Stimulated activated CD4-positive, alpha-beta T cell treated with anti-CD3 and anti-CD28 coated beads, Interleukin-4, amount 100 ng/mL, for 1 hour (primary cell): ENCODE data around the gene THEM5.
A peak's percentile ranks its signal among the peaks of the same experiment; 100 is the strongest.

Experiments
- DNase-seq: peaks from one replicate; pipeline ENCODE4 v3.0.0-alpha.2; 2020

Gene THEM5

GRCh38 chr1:151839082-151839412 lies 14.5 kb downstream of the THEM5 start:
- DNase-seq, result no peak

GRCh38 chr1:151838222-151839081 lies 15.1 kb downstream of the THEM5 start:
- peak; percentile 55 for DNase-seq

- DNase-seq, result no peak
Observed at GRCh38 chr1:151837884-151838221, 15.7 kb downstream of the THEM5 start.

GRCh38 chr1:151837197-151837596 lies 16.3 kb downstream of the THEM5 start:
- DNase-seq, result no peak

- DNase-seq, result no peak
Observed at GRCh38 chr1:151835596-151835995, 17.9 kb downstream of the THEM5 start.

- DNase-seq, result no peak
Observed at GRCh38 chr1:151834239-151834638, 19.3 kb downstream of the THEM5 start.

- no peak for DNase-seq
Observed at GRCh38 chr1:151833172-151833900, 20.2 kb downstream of the THEM5 start.

GRCh38 chr1:151832318-151832980 lies 21.1 kb downstream of the THEM5 start:
- no peak for DNase-seq

- no peak for DNase-seq
Observed at GRCh38 chr1:151831605-151832004, 21.9 kb downstream of the THEM5 start, which contains the start of gene RORC. RORC (minus strand) TSS chr1:151831802; CDS start chr1:151831764, 38 bp downstream.

- no peak for DNase-seq
Observed at GRCh38 chr1:151831256-151831591, 22.3 kb downstream of the THEM5 start.

- DNase-seq, result no peak
Observed at GRCh38 chr1:151830055-151830454, 23.5 kb downstream of the THEM5 start.

GRCh38 chr1:151829352-151830046 lies 24.0 kb downstream of the THEM5 start:
- DNase-seq, result no peak

- no peak for DNase-seq
Observed at GRCh38 chr1:151828921-151829320, 24.6 kb downstream of the THEM5 start.

GRCh38 chr1:151827853-151828252 lies 25.7 kb downstream of the THEM5 start:
- DNase-seq, result no peak

GRCh38 chr1:151825751-151826660 lies 27.5 kb downstream of the THEM5 start:
- no peak for DNase-seq

- no peak for DNase-seq
Observed at GRCh38 chr1:151825204-151825603, 28.3 kb downstream of the THEM5 start.

- DNase-seq, result no peak
Observed at GRCh38 chr1:151823175-151823574, 30.3 kb downstream of the THEM5 start.

- peak; percentile 64 for DNase-seq
Observed at GRCh38 chr1:151822404-151822803, 31.1 kb downstream of the THEM5 start.

GRCh38 chr1:151820940-151821339 lies 32.6 kb downstream of the THEM5 start:
- DNase-seq, result no peak

GRCh38 chr1:151819976-151820623 lies 33.4 kb downstream of the THEM5 start:
- DNase-seq, result no peak

- DNase-seq, result no peak
Observed at GRCh38 chr1:151819227-151819835, 34.2 kb downstream of the THEM5 start.
